ENCODE measurements around the gene MAML2. TPM values are rescaled to one million over a fixed set of nuclear protein-coding genes. Genes with fewer than 3 reads are reported as not detected.

Gene MAML2
- total RNA-seq, 5 donors from 2014 or later (not counting 1 experiment from before 2014, with no cell fraction given), result 30.4 to 66.7 (median 35.1) TPM

- Histone ChIP-seq H3K4me3 (ENCODE audit: control insufficient read depth in 1 of 2, extremely low read depth in 1 of 2, low read length in 1 of 2) (no peak overlapping the region), H3K4me1 (ENCODE audit: control insufficient read depth in 1 of 2, extremely low read depth in 1 of 2, insufficient read depth in 2 of 2, low read length in 2 of 2) (peaks cover 55 to 77% of the 10 kb centered on the region in 2 experiments), H3K27ac (ENCODE audit: low read length) (peak overlapping the region; percentile 88), H3K9me3 (no peaks in the 10 kb centered on the region), H3K27me3 (replicated peaks in 1 of 2; ENCODE audit: control insufficient read depth in 2 of 2, extremely low read depth in 1 of 2, insufficient read depth in 2 of 2, low read length in 1 of 2) (no peaks in the 10 kb centered on the region), H3K36me3 (ENCODE audit: control insufficient read depth in 2 of 2, extremely low read depth in 1 of 2, insufficient read depth in 1 of 2, low read length in 1 of 2) (no peaks in the 10 kb centered on the region)
- CTCF ChIA-PET, result interaction anchor here in 1 of 2 donors (1.1 to 2.7 kb wide), 2 partner anchors 84 to 86 kb away, joined by 3 to 13 read pairs; partner anchors contain the start of gene MAML2
- POLR2A ChIA-PET, result interaction anchor here (0.6 to 1.5 kb wide), 5 partner anchors 13 to 86 kb away, joined by 3 to 8 read pairs (median 3); partner anchors contain the start of gene MAML2 (in 1 of the 2)
- no peak for DNase-seq
- no peak for ATAC-seq (replicated peaks in 1 of 4)
- H3K36me3 Mint-ChIP-seq, result peaks cover 1% of the 10 kb centered on the region
- peak overlapping the region; percentile 61 to 74 (median 73) for H3K4me3 Mint-ChIP-seq
- H3K27ac Mint-ChIP-seq, result peak overlapping the region; percentile 100
- H3K27me3 Mint-ChIP-seq, result no peaks in the 10 kb centered on the region
- H3K9me3 Mint-ChIP-seq, result no peaks in the 10 kb centered on the region
- peaks cover 94 to 97% (median 96%) of the 10 kb centered on the region in 3 donors for H3K4me1 Mint-ChIP-seq
Measured at GRCh38 chr11:96257036-96257435, 86.0 kb downstream of the MAML2 start.

GRCh38 chr11:96256215-96257011 lies 86.6 kb downstream of the MAML2 start:
- ChIA-PET CTCF (interaction anchor here in 1 of 2 donors (1.1 to 2.7 kb wide), 2 partner anchors 85 to 87 kb away, joined by 3 to 13 read pairs; partner anchors contain the start of gene MAML2), POLR2A (interaction anchor here (0.6 to 1.5 kb wide), 8 partner anchors 11 to 87 kb away, joined by 3 to 15 read pairs (median 4); partner anchors contain the start of gene MAML2 (in 1 of the 2))
- no peak for ATAC-seq (replicated peaks in 1 of 4)
- no peak for DNase-seq
- peak overlapping the region; percentile 100 for H3K27ac Mint-ChIP-seq
- 57% methylated on average over 6 of the region's 8 CpGs for WGBS (ENCODE audit: insufficient coverage)
- H3K36me3 Mint-ChIP-seq, result peaks cover 3% of the 10 kb centered on the region
- H3K4me3 Mint-ChIP-seq, result peak overlapping the region; percentile 56 to 73 (median 61)
- peaks cover 55 to 78% of the 10 kb centered on the region in 2 experiments for H3K4me1 ChIP-seq (ENCODE audit: control insufficient read depth in 1 of 2, extremely low read depth in 1 of 2, insufficient read depth in 2 of 2, low read length in 2 of 2)
- H3K4me3 ChIP-seq (ENCODE audit: control insufficient read depth in 1 of 2, extremely low read depth in 1 of 2, low read length in 1 of 2), result no peak overlapping the region
- no peaks in the 10 kb centered on the region for H3K9me3 Mint-ChIP-seq
- H3K27ac ChIP-seq (ENCODE audit: low read length), result peak overlapping the region; percentile 88
- peaks cover 92 to 96% (median 95%) of the 10 kb centered on the region in 3 donors for H3K4me1 Mint-ChIP-seq
- H3K27me3 ChIP-seq (replicated peaks in 1 of 2; ENCODE audit: control insufficient read depth in 2 of 2, extremely low read depth in 1 of 2, insufficient read depth in 2 of 2, low read length in 1 of 2), result no peaks in the 10 kb centered on the region
- no peaks in the 10 kb centered on the region for H3K27me3 Mint-ChIP-seq
- H3K9me3 ChIP-seq, result no peaks in the 10 kb centered on the region
- H3K36me3 ChIP-seq (ENCODE audit: control insufficient read depth in 2 of 2, extremely low read depth in 1 of 2, insufficient read depth in 1 of 2, low read length in 1 of 2), result no peaks in the 10 kb centered on the region

DNA sequence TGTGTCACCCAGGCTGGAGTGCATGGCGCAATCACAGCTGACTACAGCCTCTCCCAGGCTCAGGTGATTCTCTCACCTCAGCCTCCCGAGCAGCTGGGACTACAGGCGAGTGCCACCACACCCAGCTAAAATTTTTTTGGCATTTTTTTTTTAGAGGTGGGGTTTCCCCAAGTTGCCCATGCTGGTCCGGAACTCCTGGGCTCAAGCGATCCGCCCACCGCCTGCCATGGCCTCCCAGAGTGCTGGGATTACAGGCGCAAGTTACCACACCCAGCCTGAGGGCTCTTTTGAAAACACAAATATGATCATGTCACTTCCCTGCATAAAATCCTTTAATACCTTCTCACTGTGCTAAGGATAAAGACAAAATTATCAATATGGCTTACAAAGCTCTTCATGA lies 88.1 kb downstream of the MAML2 start:
- H3K4me3 ChIP-seq (ENCODE audit: control insufficient read depth in 1 of 2, extremely low read depth in 1 of 2, low read length in 1 of 2), result peak overlapping the region in 1 of 2 donors; percentile 29
- H3K9me3 ChIP-seq, result no peaks in the 10 kb centered on the region
- Mint-ChIP-seq H3K4me3 (peak overlapping the region; percentile 41 to 73 (median 46)), H3K36me3 (peaks cover 7% of the 10 kb centered on the region), H3K9me3 (no peaks in the 10 kb centered on the region), H3K4me1 (peaks cover 92 to 93% (median 92%) of the 10 kb centered on the region in 3 donors), H3K27me3 (no peaks in the 10 kb centered on the region), H3K27ac (peak overlapping the region; percentile 88 to 100)
- DNase-seq, result peak in 2 of 35 experiments; percentile 9 to 44
- CTCF ChIA-PET, result interaction anchor here (0.5 to 2.7 kb wide), 9 partner anchors 12 to 212 kb away, joined by 3 to 13 read pairs (median 3); partner anchors contain the start of gene MAML2 (in 1 of the 2)
- H3K4me1 ChIP-seq (ENCODE audit: control insufficient read depth in 1 of 2, extremely low read depth in 1 of 2, insufficient read depth in 2 of 2, low read length in 2 of 2), result peaks cover 46 to 77% of the 10 kb centered on the region in 2 experiments
- H3K27me3 ChIP-seq (replicated peaks in 1 of 2; ENCODE audit: control insufficient read depth in 2 of 2, extremely low read depth in 1 of 2, insufficient read depth in 2 of 2, low read length in 1 of 2), result no peaks in the 10 kb centered on the region
- POLR2A ChIA-PET, result interaction anchor here (0.7 to 1.3 kb wide), 5 partner anchors 12 to 474 kb away, joined by 3 to 5 read pairs (median 3); no protein-coding TSS in a partner anchor
- H3K36me3 ChIP-seq (ENCODE audit: control insufficient read depth in 2 of 2, extremely low read depth in 1 of 2, insufficient read depth in 1 of 2, low read length in 1 of 2), result no peaks in the 10 kb centered on the region
- 40% methylated on average over 2 of the region's 8 CpGs for WGBS (ENCODE audit: insufficient coverage)
- ATAC-seq (replicated peaks in 1 of 4), result peak in 1 of 4 experiments; percentile 16
- peak overlapping the region; percentile 40 for H3K27ac ChIP-seq (ENCODE audit: low read length)

DNA sequence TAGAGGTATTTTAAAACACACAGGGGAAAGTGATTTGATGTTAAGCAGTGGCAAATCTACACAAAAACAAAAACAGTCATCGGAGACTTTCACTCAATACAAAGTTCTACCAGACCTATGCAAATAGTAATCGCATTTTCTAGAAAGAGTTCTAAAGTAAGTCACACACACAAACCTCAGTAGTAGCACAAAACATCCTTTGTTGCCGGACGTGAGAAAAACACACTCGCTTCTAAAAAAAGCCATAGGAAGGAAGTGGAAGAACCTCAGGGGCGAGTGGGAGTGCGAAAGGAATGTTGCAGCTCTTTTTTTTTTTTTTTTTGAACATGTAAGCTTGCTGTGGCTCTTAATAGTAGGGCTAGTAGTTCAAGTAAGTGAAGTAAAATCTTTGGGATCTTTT lies 88.9 kb downstream of the MAML2 start:
- ChIA-PET POLR2A (interaction anchor here (0.6 to 1.2 kb wide), 5 partner anchors 16 to 240 kb away, joined by 3 to 4 read pairs (median 3); no protein-coding TSS in a partner anchor), CTCF (interaction anchor here (0.5 to 2.0 kb wide), 6 partner anchors 10 to 211 kb away, joined by 3 to 6 read pairs (median 3); no protein-coding TSS in a partner anchor)
- Mint-ChIP-seq H3K27ac (peak overlapping the region; percentile 92 to 100), H3K9me3 (peaks cover 0 to 4% (median 0%) of the 10 kb centered on the region in 3 donors), H3K4me3 (peak overlapping the region; percentile 59 to 73 (median 70)), H3K4me1 (peaks cover 92 to 93% (median 92%) of the 10 kb centered on the region in 3 donors), H3K36me3 (peaks cover 7% of the 10 kb centered on the region), H3K27me3 (no peaks in the 10 kb centered on the region)
- H3K27me3 ChIP-seq (replicated peaks in 1 of 2; ENCODE audit: control insufficient read depth in 2 of 2, extremely low read depth in 1 of 2, insufficient read depth in 2 of 2, low read length in 1 of 2), result no peaks in the 10 kb centered on the region
- peak overlapping the region; percentile 40 for H3K27ac ChIP-seq (ENCODE audit: low read length)
- no peaks in the 10 kb centered on the region for H3K36me3 ChIP-seq (ENCODE audit: control insufficient read depth in 2 of 2, extremely low read depth in 1 of 2, insufficient read depth in 1 of 2, low read length in 1 of 2)
- peak overlapping the region; percentile 12 to 29 for H3K4me3 ChIP-seq (ENCODE audit: control insufficient read depth in 1 of 2, extremely low read depth in 1 of 2, low read length in 1 of 2)
- DNase-seq (peak in 21 of 35 experiments; percentile 7 to 59 (median 27)), ATAC-seq (replicated peaks in 1 of 4) (peak; percentile 26 to 45 (median 38))
- no peaks in the 10 kb centered on the region for H3K9me3 ChIP-seq
- H3K4me1 ChIP-seq (ENCODE audit: control insufficient read depth in 1 of 2, extremely low read depth in 1 of 2, insufficient read depth in 2 of 2, low read length in 2 of 2), result peaks cover 40 to 70% of the 10 kb centered on the region in 2 experiments
- WGBS (ENCODE audit: insufficient coverage), result no CpG with 5 or more reads among the region's 7 CpGs

DNA sequence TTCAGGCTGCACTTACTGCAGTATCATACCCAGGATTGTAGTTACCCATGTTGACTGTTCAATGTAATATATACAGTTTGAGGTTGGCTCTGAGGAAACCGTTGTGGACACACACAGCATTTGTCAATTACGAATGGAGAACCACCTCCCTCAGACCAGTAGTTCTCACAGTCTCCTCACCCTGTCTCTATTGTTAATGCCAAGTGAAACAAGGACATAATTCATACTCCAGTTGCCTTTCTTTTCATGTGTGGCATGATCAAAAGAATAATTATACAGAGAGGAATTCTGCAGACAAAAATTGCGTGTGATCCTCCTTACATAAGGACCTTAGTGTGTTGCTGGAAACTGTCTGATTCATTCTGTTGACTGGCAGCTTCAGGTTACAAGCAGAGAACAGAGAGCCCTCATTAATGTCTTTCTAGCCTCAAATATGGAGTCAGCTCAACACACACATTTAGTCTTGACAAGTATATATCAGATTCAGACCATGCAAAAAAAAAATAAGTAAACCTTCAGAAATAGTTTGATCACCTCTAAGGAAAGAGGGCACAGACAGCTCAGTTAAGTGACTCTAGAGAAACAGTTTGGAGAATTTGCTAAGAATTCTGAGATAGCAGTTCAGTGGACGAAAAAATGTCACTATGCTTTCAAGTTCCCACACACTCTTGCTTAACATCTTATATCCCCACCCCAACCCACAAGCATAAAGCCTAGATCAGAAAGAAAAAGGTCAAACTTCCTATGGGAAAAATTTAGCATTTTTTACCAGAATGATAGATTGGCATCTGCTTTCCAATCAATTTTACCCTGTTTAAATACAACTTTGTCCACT lies 96.1 kb downstream of the MAML2 start:
- peak overlapping the region in 2 of 3 donors; percentile 34 to 54 for H3K4me3 Mint-ChIP-seq
- Histone ChIP-seq H3K4me3 (ENCODE audit: control insufficient read depth in 1 of 2, extremely low read depth in 1 of 2, low read length in 1 of 2) (no peak overlapping the region), H3K4me1 (ENCODE audit: control insufficient read depth in 1 of 2, extremely low read depth in 1 of 2, insufficient read depth in 2 of 2, low read length in 2 of 2) (peaks cover 27 to 44% of the 10 kb centered on the region in 2 experiments), H3K36me3 (ENCODE audit: control insufficient read depth in 2 of 2, extremely low read depth in 1 of 2, insufficient read depth in 1 of 2, low read length in 1 of 2) (no peaks in the 10 kb centered on the region), H3K27ac (ENCODE audit: low read length) (peak overlapping the region; percentile 7), H3K27me3 (replicated peaks in 1 of 2; ENCODE audit: control insufficient read depth in 2 of 2, extremely low read depth in 1 of 2, insufficient read depth in 2 of 2, low read length in 1 of 2) (no peaks in the 10 kb centered on the region), H3K9me3 (no peaks in the 10 kb centered on the region)
- no peak for DNase-seq
- ATAC-seq (replicated peaks in 1 of 4), result peak; percentile 19 to 46 (median 26)
- peaks cover 4% of the 10 kb centered on the region for H3K36me3 Mint-ChIP-seq
- 60% methylated on average over 1 of the region's 4 CpGs for WGBS (ENCODE audit: insufficient coverage)
- CTCF ChIA-PET, result interaction anchor here in 1 of 2 donors (1.0 kb wide), 1 partner anchor 96 kb away, joined by 3 read pairs; the partner anchor contains the start of gene MAML2
- H3K27me3 Mint-ChIP-seq, result no peaks in the 10 kb centered on the region
- H3K4me1 Mint-ChIP-seq, result peaks cover 82 to 92% (median 82%) of the 10 kb centered on the region in 3 donors
- POLR2A ChIA-PET, result no interaction called here
- H3K9me3 Mint-ChIP-seq, result peaks cover 0 to 6% (median 0%) of the 10 kb centered on the region in 3 donors
- H3K27ac Mint-ChIP-seq, result peak overlapping the region; percentile 92 to 96
